HCT116 (cell line): ENCODE measurements around the gene NFE2L3. TPM values are rescaled to one million over a fixed set of nuclear protein-coding genes. Genes with fewer than 3 reads are reported as not detected.

Source experiments
- ATAC-seq: fragments of 200-7000 bp; cut with Tn5 transposase; 2 replicates; pipeline ENCODE4 v1.9.1; 2020; ENCODE audit warnings: mild to moderate bottlenecking, moderate library complexity
- BruUV-seq: library from RNA; stranded (reverse); fragments of 400-500 nt; replicated peaks from 2 replicates; lab custom pipeline; 2021; lab: Mats Ljungman, UMichigan
- CTCF ChIA-PET: fragments of 300-600 bp; sonication (Branson Sonifier 250); formaldehyde crosslinking; loops from one replicate; lab custom pipeline; 2021; ENCODE audit warnings: antibody characterized with exemption; lab: Charles Lee
- POLR2A ChIA-PET: fragments of 300-600, 350-600 bp; sonication (Branson Sonifier 250); formaldehyde crosslinking; loops from one replicate; lab custom pipeline; 2021; ENCODE audit warnings: antibody characterized with exemption; lab: Charles Lee
- RAD21 ChIA-PET, 2 experiments: fragments of 300-600 bp; sonication (Branson Sonifier 250); formaldehyde crosslinking; loops; one replicate each; lab custom pipeline; 2023; ENCODE audit warnings: low total read pairs in 2 of 2; ENCODE audit not compliant: uncharacterized antibody in 2 of 2, unreplicated experiment in 2 of 2, low non-redundant PET in 1 of 2; lab: Charles Lee
- DNase-seq: peaks from one replicate; pipeline ENCODE4 v3.0.0-alpha.2; 2010; ENCODE audit warnings: low read depth, low spot score
- H2AFZ ChIP-seq: fragments of 200-600 bp; shearing (Covaris generic), sonication (generic); 2 replicates; pipeline ENCODE4 v1.6.1; 2017; ENCODE audit warnings: low read depth, mixed run types, mixed read lengths, antibody characterized with exemption, low read length; ENCODE audit not compliant: poor library complexity, severe bottlenecking
- H3K27ac ChIP-seq: 2 replicates; pipeline ENCODE4 v1.5.1; 2012; ENCODE audit warnings: low read depth, low read length
- H3K27me3 ChIP-seq: fragments of 200-600 bp; sonication (generic); 2 replicates; pipeline ENCODE4 v1.6.1; 2016; ENCODE audit warnings: mixed run types, low read length, mixed read lengths; ENCODE audit not compliant: insufficient read depth
- H3K36me3 ChIP-seq, 2 experiments: fragments of 200-500 bp in 1 of 2; fragments of 200-600 bp in 1 of 2; sonication (Bioruptor generic) in 1 of 2; sonication (generic) in 1 of 2; 2 replicates each; pipeline versions ENCODE4 v1.5.1 to v1.6.1; 2014 to 2016; ENCODE audit warnings: low read length in 2 of 2, inconsistent platforms in 1 of 2, mixed read lengths in 1 of 2, mixed run types in 1 of 2; ENCODE audit not compliant: insufficient read depth in 2 of 2, control insufficient read depth in 1 of 2
- H3K4me1 ChIP-seq, 2 experiments: fragments of 200-600 bp in 1 of 2; sonication (generic) in 1 of 2; 2 replicates each; pipeline versions ENCODE4 v1.5.1 to v1.6.1; 2012 to 2017; ENCODE audit warnings: low read length in 2 of 2, inconsistent platforms in 1 of 2, mild to moderate bottlenecking in 1 of 2, mixed read lengths in 1 of 2, mixed run types in 1 of 2, moderate library complexity in 1 of 2; ENCODE audit not compliant: insufficient read depth in 2 of 2, control insufficient read depth in 1 of 2
- H3K4me2 ChIP-seq: fragments of 200-600 bp; sonication (generic); 2 replicates; pipeline ENCODE4 v1.6.1; 2017; ENCODE audit warnings: mixed run types, low read length, mixed read lengths
- H3K4me3 ChIP-seq, 2 experiments: fragments of 200-600 bp in 1 of 2; sonication (generic) in 1 of 2; replicated peaks in 1 of 2; 2 replicates each; pipeline ENCODE4 v1.5.1; 2011 to 2016; ENCODE audit warnings: low read length in 2 of 2, control low read depth in 1 of 2, low read depth in 1 of 2, mild to moderate bottlenecking in 1 of 2, mixed read lengths in 1 of 2, mixed run types in 1 of 2
- H3K79me2 ChIP-seq: fragments of 200-600 bp; sonication (generic); 2 replicates; pipeline ENCODE4 v1.6.1; 2017; ENCODE audit warnings: mild to moderate bottlenecking, mixed run types, low read length, moderate library complexity, mixed read lengths; ENCODE audit not compliant: insufficient read depth
- H3K9ac ChIP-seq: fragments of 200-600 bp; sonication (generic); 2 replicates; pipeline ENCODE4 v1.6.1; 2016; ENCODE audit warnings: low read length, mixed read lengths
- H3K9me2 ChIP-seq: fragments of 200-600 bp; sonication (generic), shearing (Covaris generic); 2 replicates; pipeline ENCODE4 v1.6.1; 2017; ENCODE audit warnings: mixed run types, mild to moderate bottlenecking, moderate library complexity; ENCODE audit not compliant: insufficient read depth
- H3K9me3 ChIP-seq, 2 experiments: fragments of 200-500 bp in 1 of 2; fragments of 200-600 bp in 1 of 2; sonication (Bioruptor generic) in 1 of 2; sonication (generic) in 1 of 2; 2 replicates each; pipeline ENCODE4 v1.6.1; 2014 to 2017; ENCODE audit warnings: low read length in 2 of 2, mixed read lengths in 2 of 2, inconsistent platforms in 1 of 2, low read depth in 1 of 2, mild to moderate bottlenecking in 1 of 2, mixed run types in 1 of 2, moderate library complexity in 1 of 2; ENCODE audit not compliant: control insufficient read depth in 1 of 2, insufficient read depth in 1 of 2
- H4K20me1 ChIP-seq: fragments of 200-600 bp; sonication (generic), shearing (Covaris generic); 2 replicates; pipeline ENCODE4 v1.6.1; 2017; ENCODE audit warnings: mixed run types, mild to moderate bottlenecking, moderate library complexity; ENCODE audit not compliant: insufficient read depth
- CBX3 ChIP-seq: IDR thresholded peaks from 2 replicates; pipeline ENCODE4 v1.6.1; 2012; ENCODE audit warnings: low read depth
- CEBPB ChIP-seq: IDR thresholded peaks from 2 replicates; pipeline ENCODE4 v1.6.1; 2012; ENCODE audit warnings: low read depth
- EGR1 ChIP-seq: IDR thresholded peaks from 2 replicates; pipeline ENCODE4 v1.6.1; 2012; ENCODE audit warnings: low read depth
- ELF1 ChIP-seq: IDR thresholded peaks from 2 replicates; pipeline ENCODE4 v1.6.1; 2012; ENCODE audit warnings: low read depth, borderline replicate concordance
- EZH2 ChIP-seq: fragments of 200-600 bp; sonication (generic); IDR thresholded peaks from 2 replicates; pipeline ENCODE4 v1.6.1; 2017; ENCODE audit warnings: antibody characterized with exemption, mixed run types
- FOSL1 ChIP-seq: IDR thresholded peaks from 2 replicates; pipeline ENCODE4 v1.6.1; 2012; ENCODE audit warnings: low read depth
- JUND ChIP-seq: IDR thresholded peaks from 2 replicates; pipeline ENCODE4 v1.6.1; 2012
- POLR2AphosphoS5 ChIP-seq: IDR thresholded peaks from 2 replicates; pipeline ENCODE4 v1.6.1; 2011; ENCODE audit warnings: mild to moderate bottlenecking, low read depth, low read length, moderate library complexity
- RAD21 ChIP-seq: IDR thresholded peaks from 2 replicates; pipeline ENCODE4 v1.6.1; 2012; ENCODE audit warnings: low read depth, mild to moderate bottlenecking
- SIN3A ChIP-seq: IDR thresholded peaks from 2 replicates; pipeline ENCODE4 v1.6.1; 2012; ENCODE audit warnings: low read depth
- SP1 ChIP-seq: IDR thresholded peaks from 2 replicates; pipeline ENCODE4 v1.6.1; 2012; ENCODE audit warnings: low read depth
- SRF ChIP-seq: IDR thresholded peaks from 2 replicates; pipeline ENCODE4 v1.6.1; 2012; ENCODE audit warnings: low read depth
- intact Hi-C: fragments of 100-400 bp; cut with micrococcal nuclease; formaldehyde crosslinking; loops from 2 replicates; pipeline ENCODE4 v1.10.0; 2022
- total RNA-seq: library from RNA; stranded (reverse); gene quantifications from one replicate; pipeline ENCODE4 v1.2.1, GENCODE V29; 2021; ENCODE audit not compliant: unreplicated experiment
- TF ChIP-seq, protein P1 (sequence below), 3 experiments: fragments of 200-600 bp in 1 of 3; sonication (generic) in 1 of 3; IDR thresholded peaks in 2 of 3; conservative IDR thresholded peaks in 1 of 3; 2 replicates each; pipeline ENCODE4 v1.5.1; 2012 to 2017; ENCODE audit warnings: low read depth in 2 of 3, low read length in 2 of 3, antibody characterized with exemption in 1 of 3, borderline replicate concordance in 1 of 3, control low read depth in 1 of 3, mild to moderate bottlenecking in 1 of 3, mixed read lengths in 1 of 3, mixed run types in 1 of 3, moderate library complexity in 1 of 3; ENCODE audit not compliant: insufficient read depth in 1 of 3
- TF ChIP-seq, protein P2 (sequence below): IDR thresholded peaks from 2 replicates; pipeline ENCODE4 v1.6.1; 2012; ENCODE audit warnings: low read depth
- TF ChIP-seq, protein P3 (sequence below): IDR thresholded peaks from 2 replicates; pipeline ENCODE4 v1.6.1; 2012

NFE2L3 gene
- total RNA-seq, 1 experiment from 2014 or later: 27.0 TPM

DNA sequence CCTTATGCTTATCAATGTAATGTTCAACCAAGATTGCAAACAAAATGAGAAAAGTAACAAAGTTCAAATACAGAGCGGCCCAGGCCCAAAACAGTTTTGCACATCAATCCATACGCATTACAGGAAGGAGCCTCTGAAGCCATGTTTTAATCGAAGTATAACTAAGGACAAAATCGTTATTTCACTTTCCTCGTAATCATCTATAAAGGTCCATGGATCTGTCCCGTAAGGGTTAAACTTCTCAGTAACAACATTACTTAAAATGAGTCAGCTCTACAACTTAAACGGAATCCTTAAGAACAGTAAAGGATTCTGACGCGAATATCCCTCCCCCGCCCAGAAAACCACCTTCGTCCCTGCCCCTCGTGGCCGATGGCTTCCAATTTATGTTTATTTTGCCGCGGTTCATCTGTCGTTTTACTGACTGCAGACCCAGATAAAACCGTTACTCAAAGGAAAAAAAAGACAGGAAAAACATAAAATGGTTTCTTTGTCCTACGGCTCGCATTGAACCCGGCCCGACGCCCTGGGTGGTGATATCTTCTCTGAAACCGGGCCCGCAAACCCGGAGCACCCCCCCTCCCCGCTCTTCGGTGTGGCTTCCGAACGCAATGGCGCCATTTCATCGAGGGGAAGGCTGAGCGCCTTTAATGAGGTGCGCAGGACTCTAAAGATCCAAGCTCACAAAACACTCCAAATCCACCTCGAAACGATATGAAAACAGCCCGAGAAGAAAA, 47.5 kb downstream of the NFE2L3 start:
- CTCF ChIA-PET: interaction anchor here (1.4 kb wide), 1 partner anchor 307 kb away, joined by 6 read pairs; no protein-coding TSS in a partner anchor
- DNase-seq (no peak), ATAC-seq (no peak)
- Histone ChIP-seq H4K20me1 (peaks cover 63% of the 10 kb centered on the region), H3K79me2 (peaks cover 90% of the 10 kb centered on the region), H3K9ac (peak overlapping the region; percentile 84), H3K4me2 (peak overlapping the region; percentile 71), H3K9me2 (no peaks in the 10 kb centered on the region), H3K4me1 (peaks cover 13 to 39% of the 10 kb centered on the region in 2 experiments), H3K36me3 (peaks cover 50 to 63% of the 10 kb centered on the region in 2 experiments), H3K27me3 (no peaks in the 10 kb centered on the region), H3K9me3 (no peaks in the 10 kb centered on the region), H3K27ac (peak overlapping the region; percentile 97), H3K4me3 (peak overlapping the region; percentile 68 to 93), H2AFZ (no peak overlapping the region)
- RAD21 ChIA-PET: interaction anchor here in 1 of 2 experiments (0.8 kb wide), 1 partner anchor 66 kb away, joined by 4 read pairs; no protein-coding TSS in a partner anchor
- BruUV-seq: TSS peak; percentile 31
- intact Hi-C loops: loop anchor here (2.0 to 10.0 kb wide), 4 partner anchors 75 to 963 kb away; no protein-coding TSS in a partner anchor
- POLR2A ChIA-PET: interaction anchor here (0.7 to 1.8 kb wide), 13 partner anchors 8 to 248 kb away, joined by 3 to 12 read pairs (median 4); partner anchors contain the start of gene NFE2L3
- no peak for TF ChIP-seq EZH2
- TF ChIP-seq POLR2AphosphoS5: no peak; the same call in 1 of the 2 replicates
- TF ChIP-seq SIN3A: no peak; the same call in 1 of the 2 replicates
- TF ChIP-seq FOSL1: no peak
- no peak for TF ChIP-seq CEBPB
- TF ChIP-seq, protein P1, sequence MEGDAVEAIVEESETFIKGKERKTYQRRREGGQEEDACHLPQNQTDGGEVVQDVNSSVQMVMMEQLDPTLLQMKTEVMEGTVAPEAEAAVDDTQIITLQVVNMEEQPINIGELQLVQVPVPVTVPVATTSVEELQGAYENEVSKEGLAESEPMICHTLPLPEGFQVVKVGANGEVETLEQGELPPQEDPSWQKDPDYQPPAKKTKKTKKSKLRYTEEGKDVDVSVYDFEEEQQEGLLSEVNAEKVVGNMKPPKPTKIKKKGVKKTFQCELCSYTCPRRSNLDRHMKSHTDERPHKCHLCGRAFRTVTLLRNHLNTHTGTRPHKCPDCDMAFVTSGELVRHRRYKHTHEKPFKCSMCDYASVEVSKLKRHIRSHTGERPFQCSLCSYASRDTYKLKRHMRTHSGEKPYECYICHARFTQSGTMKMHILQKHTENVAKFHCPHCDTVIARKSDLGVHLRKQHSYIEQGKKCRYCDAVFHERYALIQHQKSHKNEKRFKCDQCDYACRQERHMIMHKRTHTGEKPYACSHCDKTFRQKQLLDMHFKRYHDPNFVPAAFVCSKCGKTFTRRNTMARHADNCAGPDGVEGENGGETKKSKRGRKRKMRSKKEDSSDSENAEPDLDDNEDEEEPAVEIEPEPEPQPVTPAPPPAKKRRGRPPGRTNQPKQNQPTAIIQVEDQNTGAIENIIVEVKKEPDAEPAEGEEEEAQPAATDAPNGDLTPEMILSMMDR (IDR thresholded peaks at IDR 0.05 in 2 of 3, conservative IDR thresholded peaks at IDR 0.05 in 1 of 3; ENCODE audit: borderline replicate concordance in 1 of 3, insufficient read depth in 1 of 3, low read depth in 2 of 3, low read length in 2 of 3): no peak
- no peak for TF ChIP-seq ELF1
- no peak; the same call in 1 of the 2 replicates for TF ChIP-seq CBX3
- TF ChIP-seq, protein P2, sequence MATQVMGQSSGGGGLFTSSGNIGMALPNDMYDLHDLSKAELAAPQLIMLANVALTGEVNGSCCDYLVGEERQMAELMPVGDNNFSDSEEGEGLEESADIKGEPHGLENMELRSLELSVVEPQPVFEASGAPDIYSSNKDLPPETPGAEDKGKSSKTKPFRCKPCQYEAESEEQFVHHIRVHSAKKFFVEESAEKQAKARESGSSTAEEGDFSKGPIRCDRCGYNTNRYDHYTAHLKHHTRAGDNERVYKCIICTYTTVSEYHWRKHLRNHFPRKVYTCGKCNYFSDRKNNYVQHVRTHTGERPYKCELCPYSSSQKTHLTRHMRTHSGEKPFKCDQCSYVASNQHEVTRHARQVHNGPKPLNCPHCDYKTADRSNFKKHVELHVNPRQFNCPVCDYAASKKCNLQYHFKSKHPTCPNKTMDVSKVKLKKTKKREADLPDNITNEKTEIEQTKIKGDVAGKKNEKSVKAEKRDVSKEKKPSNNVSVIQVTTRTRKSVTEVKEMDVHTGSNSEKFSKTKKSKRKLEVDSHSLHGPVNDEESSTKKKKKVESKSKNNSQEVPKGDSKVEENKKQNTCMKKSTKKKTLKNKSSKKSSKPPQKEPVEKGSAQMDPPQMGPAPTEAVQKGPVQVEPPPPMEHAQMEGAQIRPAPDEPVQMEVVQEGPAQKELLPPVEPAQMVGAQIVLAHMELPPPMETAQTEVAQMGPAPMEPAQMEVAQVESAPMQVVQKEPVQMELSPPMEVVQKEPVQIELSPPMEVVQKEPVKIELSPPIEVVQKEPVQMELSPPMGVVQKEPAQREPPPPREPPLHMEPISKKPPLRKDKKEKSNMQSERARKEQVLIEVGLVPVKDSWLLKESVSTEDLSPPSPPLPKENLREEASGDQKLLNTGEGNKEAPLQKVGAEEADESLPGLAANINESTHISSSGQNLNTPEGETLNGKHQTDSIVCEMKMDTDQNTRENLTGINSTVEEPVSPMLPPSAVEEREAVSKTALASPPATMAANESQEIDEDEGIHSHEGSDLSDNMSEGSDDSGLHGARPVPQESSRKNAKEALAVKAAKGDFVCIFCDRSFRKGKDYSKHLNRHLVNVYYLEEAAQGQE: no peak
- no peak for TF ChIP-seq SP1
- TF ChIP-seq RAD21: no peak
- no peak for TF ChIP-seq SRF
- TF ChIP-seq, protein P3, sequence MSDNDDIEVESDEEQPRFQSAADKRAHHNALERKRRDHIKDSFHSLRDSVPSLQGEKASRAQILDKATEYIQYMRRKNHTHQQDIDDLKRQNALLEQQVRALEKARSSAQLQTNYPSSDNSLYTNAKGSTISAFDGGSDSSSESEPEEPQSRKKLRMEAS: peak; percentile 11; the same call in 1 of the 2 replicates
- TF ChIP-seq JUND: 0 out of 2 replicates have a peak, but pooled peaks have one; percentile 9
- no peak for TF ChIP-seq EGR1
